NOMO-1 treated with DMSO at 0.1 percent for 48 hours (cell line): ENCODE data around the gene TMEM176A.

Experiments used
- DNase-seq: peaks from one replicate; lab custom pipeline; 2025; ENCODE audit not compliant: unreplicated experiment; lab: John Stamatoyannopoulos, UW

TMEM176A gene

DNA sequence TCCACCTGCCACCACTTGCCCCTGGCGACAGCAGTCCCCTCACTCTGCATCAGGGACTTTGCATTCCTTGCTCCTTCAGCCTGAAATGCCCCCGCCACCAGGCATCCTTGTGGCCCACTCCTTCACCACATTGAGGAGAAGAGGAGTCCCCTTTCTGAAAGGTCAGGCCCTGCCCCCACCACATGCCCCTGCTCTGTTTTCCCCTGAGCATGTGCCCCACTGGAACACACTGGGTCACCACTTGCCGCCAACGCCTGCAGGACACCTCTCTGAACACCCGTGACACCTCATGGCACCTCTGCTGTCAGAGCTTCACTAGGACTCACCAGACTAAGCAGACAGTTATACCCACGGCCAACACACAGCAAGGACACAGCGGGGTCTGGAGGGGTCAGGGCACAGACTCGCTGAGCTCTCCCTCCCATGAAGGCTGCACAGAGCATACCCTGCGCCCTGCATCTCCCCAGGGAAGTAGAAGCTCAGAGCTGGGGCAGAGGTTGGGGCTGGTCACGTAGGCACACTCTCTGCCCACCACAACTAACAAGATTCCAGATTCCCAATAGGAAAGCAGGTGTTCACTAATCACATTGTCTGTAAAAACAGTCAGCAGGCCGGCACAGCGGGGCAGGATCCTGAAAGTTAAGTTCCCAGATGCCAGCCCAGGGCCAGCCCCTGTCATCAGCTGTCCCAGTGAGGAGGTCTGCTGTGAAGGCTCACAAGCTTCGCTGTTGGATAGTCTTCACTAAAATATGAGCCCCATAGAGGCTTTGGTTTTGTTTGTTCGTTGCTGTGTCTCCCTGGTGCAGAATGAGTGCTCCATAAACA is 45.9 kb downstream of the TMEM176A start:
- DNase-seq = no peak

DNA sequence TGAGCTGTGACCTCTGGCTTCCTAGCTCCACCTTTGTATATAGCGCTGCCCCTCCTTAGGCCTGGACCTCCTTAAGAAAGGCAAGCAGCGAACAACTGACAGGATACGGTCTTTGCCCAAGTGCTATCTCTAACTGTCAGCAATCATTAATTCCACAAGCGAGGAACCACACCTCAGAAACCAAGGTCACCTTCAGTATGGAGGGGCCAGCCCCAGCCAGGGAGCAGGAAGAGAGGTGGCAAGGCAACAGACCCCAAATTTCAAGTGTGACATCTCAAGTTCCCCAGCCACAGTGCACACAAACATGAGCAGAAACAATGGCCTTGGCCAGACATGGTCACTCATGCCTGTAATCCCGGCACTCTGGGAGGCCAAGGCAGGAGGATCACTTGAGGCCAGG is 47.0 kb downstream of the TMEM176A start:
- DNase-seq = no peak

DNA sequence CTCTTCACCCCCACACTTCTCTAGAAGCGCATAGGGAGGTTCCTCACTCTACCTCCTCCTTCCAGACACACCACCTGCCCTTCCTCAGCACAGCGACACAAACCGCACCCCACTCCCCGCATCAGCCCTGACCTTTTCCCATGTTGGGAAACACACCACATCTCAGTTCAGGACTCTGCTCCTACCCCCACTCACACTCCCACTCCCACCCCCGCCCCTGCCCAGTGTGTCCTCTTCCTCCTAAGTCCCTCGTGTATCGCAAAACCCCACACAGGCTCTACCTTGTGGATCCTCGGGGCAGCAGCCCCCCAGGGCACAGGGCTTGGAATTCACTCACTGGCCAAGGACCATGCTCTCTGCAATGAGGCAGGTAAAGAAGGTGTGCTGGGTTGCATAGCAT is 47.5 kb downstream of the TMEM176A start:
- no peak for DNase-seq

DNA sequence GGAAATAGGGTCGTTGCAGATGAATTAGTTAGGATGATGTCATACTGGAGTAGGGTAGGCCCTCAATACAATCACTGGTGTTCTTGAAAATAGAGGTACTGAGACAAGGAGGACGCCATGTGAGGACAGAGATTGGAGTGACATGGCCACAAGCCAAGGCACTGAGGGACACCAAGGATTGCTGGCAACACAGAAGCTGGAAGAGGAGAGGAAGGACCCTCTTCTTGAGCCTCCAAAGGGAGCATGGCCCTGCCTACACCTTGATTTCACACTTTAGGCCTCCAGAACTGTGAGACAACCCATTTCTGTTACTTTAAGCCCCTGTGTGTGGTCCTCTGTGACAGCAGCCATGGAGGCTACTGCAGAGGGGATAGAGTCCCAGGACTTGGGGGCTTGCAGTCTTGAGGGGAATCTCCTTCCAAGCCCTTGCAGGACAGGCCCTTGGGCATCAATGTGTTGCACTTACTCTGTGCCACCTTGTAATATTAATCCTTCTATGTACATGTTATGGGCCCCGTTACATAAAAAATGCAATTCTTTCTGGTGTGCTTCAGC is 48.1 kb downstream of the TMEM176A start:
- DNase-seq = no peak

DNA sequence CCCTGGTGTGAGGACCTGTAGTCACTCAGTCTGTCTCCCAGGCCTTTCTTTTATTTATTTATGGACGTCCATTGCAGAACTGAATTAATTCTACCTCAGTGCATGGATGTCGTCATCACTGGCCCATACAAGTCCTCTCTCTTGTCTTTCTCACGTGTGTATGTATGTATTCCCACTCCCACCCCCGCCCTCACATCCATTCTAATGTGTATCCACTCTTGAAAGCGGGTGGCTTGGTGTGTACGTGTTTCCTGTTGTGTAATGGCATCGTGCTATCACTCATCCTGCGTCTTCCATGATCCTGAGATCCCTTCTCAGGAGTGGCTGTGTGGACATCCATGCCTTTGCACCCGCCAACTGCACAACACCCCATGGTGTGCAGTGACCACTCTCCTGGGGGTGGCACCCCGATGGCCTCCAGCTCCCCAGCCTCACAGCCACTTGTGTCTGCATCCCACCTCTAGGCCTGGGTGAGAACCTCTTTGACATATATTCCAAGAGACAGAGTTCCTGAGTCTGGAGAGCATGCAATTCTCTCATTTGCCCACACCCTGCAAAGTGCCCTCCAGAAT is 48.7 kb downstream of the TMEM176A start:
- DNase-seq = no peak

DNA sequence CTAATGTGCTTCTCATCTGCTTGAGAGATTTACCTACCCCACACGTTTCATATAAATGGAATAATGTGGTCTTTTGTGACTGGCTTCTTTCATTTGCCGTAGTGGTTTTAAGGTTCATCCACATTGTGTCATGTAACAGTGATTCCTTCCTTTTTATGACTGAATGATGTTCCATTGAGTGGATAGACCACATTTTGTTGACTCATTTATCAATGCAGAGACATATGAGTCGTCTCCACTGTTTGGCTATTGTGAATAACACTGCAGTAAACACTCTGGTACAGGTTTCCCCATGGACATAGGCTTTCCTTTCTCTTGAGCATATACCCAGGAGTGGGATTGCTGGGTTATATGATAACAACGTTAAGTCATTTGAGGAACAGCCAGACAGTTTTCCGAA is 49.7 kb downstream of the TMEM176A start:
- no peak for DNase-seq

DNA sequence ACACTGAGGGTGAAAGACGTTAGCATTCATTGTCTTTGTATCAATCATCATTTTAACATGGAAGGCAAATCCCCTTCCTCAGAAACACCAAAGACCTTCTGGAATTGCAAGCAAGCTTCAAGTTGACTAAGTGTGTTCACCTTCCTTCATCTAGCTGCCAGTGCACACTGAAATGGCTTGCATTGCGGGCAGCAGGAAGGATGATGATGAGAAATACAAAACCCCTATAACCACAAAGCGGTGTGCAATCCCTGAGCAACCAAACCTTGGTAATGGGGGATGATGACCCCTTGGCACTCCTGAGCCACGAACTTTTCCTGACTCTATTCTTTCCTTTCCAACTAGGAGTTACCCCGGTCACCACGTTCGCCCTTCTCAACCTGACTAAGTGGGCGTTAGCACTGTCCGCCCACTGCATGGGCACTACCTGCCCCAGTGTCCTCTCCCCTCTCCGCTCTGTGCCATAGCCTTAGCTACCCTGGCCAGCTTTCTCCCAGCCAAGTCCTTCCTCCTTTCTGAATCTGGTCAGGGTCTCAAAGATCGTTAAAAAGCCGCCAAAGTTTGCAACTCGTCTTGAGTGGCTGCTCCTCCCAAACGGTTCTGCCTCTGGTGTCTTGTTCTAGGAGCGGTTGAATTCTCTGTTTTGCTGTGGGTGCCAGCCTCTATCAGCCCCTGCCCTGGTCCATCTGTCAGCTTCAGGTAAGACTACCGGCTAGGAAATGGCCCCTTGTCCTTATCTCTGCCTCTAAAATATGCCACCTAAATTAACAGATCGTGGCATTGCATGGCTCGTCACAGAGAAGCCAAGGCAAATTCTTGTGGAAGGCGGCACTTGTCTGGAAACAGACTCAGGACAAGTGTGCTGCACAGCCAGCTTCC is 51.2 kb downstream of the TMEM176A start:
- peak; percentile 24 for DNase-seq

DNA sequence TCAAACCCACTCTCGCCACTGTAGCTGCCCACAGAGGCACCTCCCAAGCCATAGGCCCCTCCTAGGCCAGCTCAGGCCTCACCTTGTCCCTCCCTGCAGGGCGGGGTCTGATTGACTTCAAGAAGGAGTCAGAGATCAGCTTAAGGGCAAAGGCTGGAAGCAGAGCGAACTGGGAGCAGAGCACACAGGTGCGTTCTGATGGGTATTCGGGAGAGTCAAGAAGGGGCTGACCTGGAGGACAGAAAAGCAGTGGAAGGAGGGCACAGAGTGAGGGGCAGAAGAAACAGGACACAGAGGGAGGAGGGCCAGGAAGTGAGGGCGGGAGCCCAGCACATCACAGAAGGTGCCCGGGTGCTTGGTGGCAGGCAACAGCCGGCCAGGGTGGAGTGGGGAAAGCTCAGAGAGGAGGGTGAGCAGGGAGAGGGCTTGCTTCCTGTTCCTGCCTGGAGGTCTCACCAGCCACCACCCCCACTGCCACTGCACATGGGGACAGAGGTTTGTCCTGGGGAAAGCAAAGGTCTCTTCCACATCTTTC is 51.9 kb downstream of the TMEM176A start, which contains the start of gene AOC1:
AOC1 (plus strand) TSS at position 147 of the 535 bp plus-strand sequence. CDS start 3,954 bp downstream, outside the sequence.
- DNase-seq = peak; percentile 70

DNA sequence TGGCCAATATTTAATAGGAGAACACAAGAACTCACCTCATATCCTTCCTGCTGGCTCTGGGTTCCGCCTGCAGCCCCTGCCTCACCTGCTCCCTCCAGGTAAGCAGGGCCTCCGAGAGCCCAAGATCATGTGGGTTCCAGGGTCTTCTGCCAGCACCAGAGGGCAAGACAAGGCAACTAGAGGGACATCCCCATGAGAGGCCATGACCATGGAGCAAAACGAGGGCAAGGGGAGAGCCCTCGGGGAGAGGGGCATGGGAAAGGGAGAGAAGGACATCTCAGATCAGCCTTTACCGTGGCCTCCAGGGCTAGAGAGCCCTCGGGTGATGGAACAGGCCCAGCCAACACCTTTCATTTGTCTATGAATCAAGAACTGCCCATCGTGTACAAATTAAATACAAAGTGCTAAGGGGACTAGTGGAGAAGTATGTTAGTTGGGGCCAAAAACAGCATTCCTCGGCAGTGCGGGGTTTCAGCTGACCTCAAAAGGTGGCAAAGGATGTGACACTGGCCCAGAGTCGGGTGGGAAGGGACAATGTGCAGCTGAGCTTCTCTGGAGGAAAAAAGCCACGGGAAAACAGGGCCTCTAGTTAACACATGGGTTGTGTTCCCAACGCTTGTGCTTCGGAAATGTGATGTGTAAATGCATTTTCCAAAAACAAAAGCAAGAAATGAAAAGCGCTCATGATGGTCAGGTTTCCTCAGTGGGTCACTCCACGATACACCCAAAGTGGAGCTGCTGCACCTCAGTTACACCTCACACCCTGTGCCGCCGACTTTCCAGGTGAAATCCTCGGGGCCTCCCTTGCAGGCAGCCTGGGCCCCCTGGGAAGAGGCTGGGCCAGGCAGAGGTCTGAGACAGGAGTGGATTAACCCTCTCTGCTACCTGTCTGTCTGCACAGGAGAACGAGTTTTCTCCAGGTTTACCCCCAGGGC is 53.8 kb downstream of the TMEM176A start:
- DNase-seq = no peak
